Measurements from ENCODE around the gene SLC38A11. TPM values are rescaled to one million over a fixed set of nuclear protein-coding genes. Genes with fewer than 3 reads are reported as not detected.
"Not testable (repeated sequence)": the region's sequence is repeated elsewhere in the genome, so short reads cannot be mapped to it uniquely, and the experiment has no call there.

The SLC38A11 gene
- total RNA-seq, 2 donors from 2014 or later = 3.7 to 5.7 TPM

DNA sequence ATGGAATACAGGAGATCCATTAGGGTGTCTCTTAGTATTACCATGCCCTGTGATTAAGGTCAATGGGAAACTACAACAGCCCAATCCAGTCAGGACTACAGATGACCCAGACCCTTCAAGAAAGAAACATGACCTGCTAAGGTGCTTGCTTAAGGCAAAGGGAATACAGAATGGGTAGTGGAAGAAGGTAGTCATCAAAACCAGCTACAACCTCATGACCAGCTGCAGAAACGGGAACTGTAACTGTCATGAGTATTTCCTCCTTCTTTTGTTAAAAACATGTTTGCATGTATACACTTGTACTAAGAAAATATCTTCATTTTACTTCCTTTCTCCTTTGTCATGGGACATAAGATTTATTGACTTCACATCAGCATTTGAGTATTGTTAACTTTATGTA, 88.9 kb downstream of the SLC38A11 start:
- ATAC-seq; intact Hi-C loops (cut with DNase I, micrococcal nuclease); DNase-seq: not testable (repeated sequence)

GRCh38 chr2:164860694-164861042, 94.7 kb downstream of the SLC38A11 start:
- intact Hi-C loops (cut with DNase I, micrococcal nuclease) = no loop called here
- DNase-seq = no peak

GRCh38 chr2:164859906-164860693, 95.2 kb downstream of the SLC38A11 start:
- ATAC-seq; intact Hi-C loops (cut with DNase I, micrococcal nuclease); DNase-seq: not testable (repeated sequence)

More at GRCh38 chr2:164860694-164861042, 94.7 kb downstream of the SLC38A11 start:
- no peak for ATAC-seq

DNA sequence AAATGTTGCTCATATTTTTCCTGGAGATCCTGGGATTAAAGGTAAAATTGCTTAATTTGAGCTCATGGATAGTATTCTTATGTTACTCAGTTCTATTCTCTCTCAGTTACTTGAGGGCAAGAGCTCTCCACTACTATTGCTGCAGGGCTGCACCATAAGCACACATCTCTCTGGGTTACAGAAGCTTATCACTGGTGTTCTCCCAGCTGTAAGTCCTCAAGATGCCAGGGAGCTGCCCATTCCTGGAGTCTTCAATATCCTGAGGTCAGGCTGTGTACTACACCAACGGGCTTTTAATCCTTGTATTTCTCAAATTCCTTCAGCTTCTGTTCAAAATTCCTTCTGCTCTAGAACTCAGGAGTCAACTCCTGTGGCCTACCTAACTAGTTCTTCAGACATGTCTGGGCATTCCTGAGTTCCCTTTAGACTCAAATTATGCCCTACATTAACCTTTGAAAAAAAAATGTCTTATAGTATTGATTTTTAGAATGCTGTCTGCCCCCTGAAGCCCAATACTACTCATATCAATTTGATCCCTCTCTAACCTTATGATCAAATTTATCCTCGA, 96.0 kb downstream of the SLC38A11 start:
- no peak for ATAC-seq
- intact Hi-C loops (cut with DNase I, micrococcal nuclease) = no loop called here
- DNase-seq = no peak

DNA sequence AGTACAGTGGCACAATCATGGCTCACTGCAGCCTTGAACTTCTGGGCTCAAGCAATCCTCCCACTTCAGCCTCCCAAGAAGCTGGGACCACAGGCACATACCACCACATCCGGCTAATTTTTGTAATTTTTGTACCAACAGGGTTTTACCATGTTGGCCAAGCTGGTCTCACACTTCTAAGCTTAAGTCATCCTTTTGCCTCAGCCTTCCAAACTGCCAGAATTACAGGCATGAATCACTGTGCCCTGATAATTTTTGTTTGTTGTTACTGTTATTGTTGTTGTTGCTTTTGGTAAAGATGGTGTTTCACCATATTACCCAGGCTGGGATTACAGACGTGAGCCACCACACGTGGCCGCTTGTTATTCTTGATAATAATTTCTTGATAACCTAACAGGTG, 103.2 kb downstream of the SLC38A11 start:
- intact Hi-C loops (cut with DNase I, micrococcal nuclease) = no loop called here
- DNase-seq = no peak
- no peak for ATAC-seq

- no peak for ATAC-seq
- no peak for DNase-seq
- intact Hi-C loops (cut with DNase I, micrococcal nuclease) = no loop called here
Observed at GRCh38 chr2:164850235-164850634, 105.1 kb downstream of the SLC38A11 start.

DNA sequence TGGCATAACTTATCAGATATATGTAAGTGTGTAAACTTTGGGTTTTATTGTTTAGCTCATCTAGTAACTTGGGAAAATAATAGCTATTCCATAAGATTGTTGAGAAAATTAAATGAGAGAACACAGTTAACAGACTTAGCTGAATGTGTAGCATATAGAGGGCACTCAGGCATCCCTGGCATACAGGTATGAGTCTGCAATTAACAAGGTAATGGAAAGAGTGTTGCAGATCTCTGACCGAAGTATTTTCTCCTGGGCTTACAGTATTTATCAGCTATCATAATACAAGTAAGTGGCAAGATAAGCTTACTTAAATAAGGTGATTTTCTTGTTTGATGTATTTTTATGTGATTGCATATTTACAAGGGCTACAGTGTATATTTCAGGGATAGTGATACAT, 105.8 kb downstream of the SLC38A11 start:
- intact Hi-C loops (cut with DNase I, micrococcal nuclease) = loop anchor here in 1 of 2 donors (10.0 kb wide), 1 partner anchor 105 kb away; no protein-coding TSS in a partner anchor
- DNase-seq (no peak), ATAC-seq (no peak)

DNA sequence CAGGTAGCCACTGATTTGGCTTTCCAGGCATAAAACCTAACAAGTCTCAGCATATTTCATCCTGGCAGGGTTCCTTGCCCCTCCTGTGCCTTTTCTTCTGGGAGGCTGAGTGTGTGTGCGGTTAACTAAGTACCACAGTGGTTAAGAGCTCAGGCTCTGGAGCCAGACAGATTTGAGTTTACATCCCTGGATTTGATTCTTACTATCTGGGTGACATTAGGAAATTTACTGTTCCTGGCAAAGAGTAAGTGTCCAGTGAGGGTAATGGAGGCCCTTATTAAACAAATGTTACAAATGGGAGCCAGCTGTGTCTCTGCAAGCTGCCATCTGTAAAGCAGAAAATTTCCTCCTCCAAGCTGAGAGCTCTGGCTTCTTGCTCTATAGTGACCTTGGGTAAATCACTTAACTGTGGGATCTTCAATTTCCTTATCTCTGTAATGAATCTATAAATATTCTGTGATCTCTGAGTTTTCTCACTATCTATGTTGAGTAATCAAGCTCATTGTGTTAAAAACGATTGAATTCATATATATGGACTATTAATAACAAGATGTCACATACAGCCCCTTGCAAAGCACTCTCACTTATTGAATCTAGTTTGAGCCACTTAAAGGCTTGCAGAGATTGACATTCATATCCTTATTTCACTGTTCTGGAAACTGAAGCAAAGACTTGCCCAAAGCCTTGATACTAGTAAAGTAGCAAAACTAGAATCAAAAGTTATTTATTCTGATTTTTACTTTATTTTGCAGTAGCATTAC, 107.2 kb downstream of the SLC38A11 start:
- intact Hi-C loops (cut with DNase I, micrococcal nuclease) = loop anchor here in 1 of 2 donors (10.0 kb wide), 1 partner anchor 103 kb away; no protein-coding TSS in a partner anchor

DNA sequence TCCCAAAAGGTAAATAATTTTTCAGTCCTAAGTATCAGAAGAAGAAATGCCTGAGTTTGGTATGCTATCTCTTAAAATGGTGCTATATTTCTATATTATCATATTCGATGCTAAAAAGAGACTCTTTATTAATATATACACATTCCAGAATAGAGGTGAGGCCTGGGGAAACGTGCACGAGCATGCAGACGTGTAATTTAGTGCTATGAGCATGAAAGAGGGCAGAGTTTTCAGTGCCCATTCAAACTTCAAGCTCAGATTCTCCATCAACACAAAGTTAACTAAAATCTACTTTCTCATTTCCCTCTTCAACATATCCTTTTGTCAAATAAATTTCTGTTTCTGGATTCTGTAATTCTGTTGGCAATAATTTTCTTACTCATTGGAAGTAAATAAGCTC, 108.0 kb downstream of the SLC38A11 start:
- ATAC-seq (no peak), DNase-seq (no peak)
- intact Hi-C loops (cut with DNase I, micrococcal nuclease) = loop anchor here in 1 of 2 donors (10.0 kb wide), 1 partner anchor 102 kb away; no protein-coding TSS in a partner anchor

More for the DNA sequence above, 107.2 kb downstream of the SLC38A11 start:
- DNase-seq = no peak
- ATAC-seq = no peak

GRCh38 chr2:164846276-164846675, 109.0 kb downstream of the SLC38A11 start:
- DNase-seq (no peak), ATAC-seq (no peak)
- intact Hi-C loops (cut with DNase I, micrococcal nuclease) = loop anchor here in 1 of 2 donors (10.0 kb wide), 1 partner anchor 101 kb away; no protein-coding TSS in a partner anchor

Other genes starting within 250 kb of the SLC38A11 start
- gene COBLL1, start 113.7 kb downstream of the SLC38A11 start, total RNA-seq = 10 to 100 TPM; 25.5 to 33.3 TPM
- 1 to 10 TPM in 1 of 2 donors, under 1 TPM in 1; 0.43 to 1.4 TPM for gene SCN3A, start 248.5 kb upstream of the SLC38A11 start, total RNA-seq

Measured in left colon (tissue), 2 donors.